GM18526 (cell line): Measurements from ENCODE around the gene VPS52.
A peak's percentile ranks its signal among the peaks of the same experiment; 100 is the strongest.

Experiments used
- POLR2A ChIP-seq: IDR thresholded peaks from 3 replicates; pipeline ENCODE4 v1.6.1; 2011; ENCODE audit not compliant: insufficient read length; ENCODE audit errors: extremely low read depth

VPS52 gene

GRCh38 chr6:33250731-33251130 is 20.9 kb downstream of the VPS52 start:
- TF ChIP-seq POLR2A: no peak

GRCh38 chr6:33249732-33250630 is 21.7 kb downstream of the VPS52 start:
- TF ChIP-seq POLR2A: no peak

- TF ChIP-seq POLR2A: peak; percentile 87
These were observed 22.5 kb downstream of the VPS52 start for GRCh38 chr6:33248932-33249731.

GRCh38 chr6:33248643-33248931 is 23.1 kb downstream of the VPS52 start:
- no peak for TF ChIP-seq POLR2A

- no peak for TF ChIP-seq POLR2A
These were observed 23.6 kb downstream of the VPS52 start for GRCh38 chr6:33247977-33248642.

- no peak for TF ChIP-seq POLR2A
These were observed 28.2 kb downstream of the VPS52 start for GRCh38 chr6:33243476-33243875.

GRCh38 chr6:33241968-33242367 is 29.7 kb downstream of the VPS52 start:
- no peak for TF ChIP-seq POLR2A

GRCh38 chr6:33237741-33238140 is 33.9 kb downstream of the VPS52 start:
- TF ChIP-seq POLR2A: no peak

GRCh38 chr6:33236852-33237251 is 34.8 kb downstream of the VPS52 start:
- no peak for TF ChIP-seq POLR2A

- TF ChIP-seq POLR2A: no peak
These were observed 35.3 kb downstream of the VPS52 start for GRCh38 chr6:33236328-33236727.

- no peak for TF ChIP-seq POLR2A
These were observed 36.4 kb downstream of the VPS52 start for GRCh38 chr6:33235221-33235634.

GRCh38 chr6:33217681-33218080 is 54.0 kb downstream of the VPS52 start:
- TF ChIP-seq POLR2A: no peak

- TF ChIP-seq POLR2A: no peak
These were observed 54.4 kb downstream of the VPS52 start for GRCh38 chr6:33217246-33217645.

- TF ChIP-seq POLR2A: no peak
These were observed 55.5 kb downstream of the VPS52 start for GRCh38 chr6:33216117-33216649.

- TF ChIP-seq POLR2A: no peak
These were observed 56.2 kb downstream of the VPS52 start for GRCh38 chr6:33215271-33216116.
